Effector CD8-positive, alpha-beta T cell (primary cell): ENCODE measurements around the gene HOXA5.

ENCODE experiments used
- DNase-seq: peaks from one replicate; lab custom pipeline; 2025; lab: John Stamatoyannopoulos, UW

The HOXA5 gene

DNA sequence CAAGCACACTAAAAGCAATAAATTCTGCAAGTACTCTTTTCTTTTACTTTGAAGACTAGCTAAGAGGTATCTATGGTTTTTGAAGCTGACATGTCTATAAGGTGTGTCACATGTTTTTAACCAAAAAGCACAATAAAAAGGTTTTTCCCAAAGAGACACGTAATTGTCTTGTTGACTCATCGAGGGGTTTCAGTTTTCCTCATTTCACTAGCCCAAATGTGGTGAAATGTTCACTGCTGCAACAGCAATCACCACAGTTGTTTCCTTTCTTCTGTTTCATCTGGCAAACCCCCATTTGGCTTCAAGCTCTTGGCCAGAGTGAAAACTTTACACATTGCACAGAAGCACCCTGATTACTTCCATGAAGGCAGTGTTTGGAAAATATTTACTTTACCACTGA is 9.1 kb downstream of the HOXA5 start:
- no peak for DNase-seq

GRCh38 chr7:27133409-27134231 is 9.9 kb downstream of the HOXA5 start:
- no peak for DNase-seq

- no peak for DNase-seq
Measured at GRCh38 chr7:27132978-27133377, 10.5 kb downstream of the HOXA5 start.

- no peak for DNase-seq
Measured at GRCh38 chr7:27132214-27132613, 11.3 kb downstream of the HOXA5 start.

- no peak for DNase-seq
Measured at GRCh38 chr7:27131390-27131819, 12.1 kb downstream of the HOXA5 start.

GRCh38 chr7:27130540-27131389 is 12.7 kb downstream of the HOXA5 start, which contains the start of gene HOXA4:
TSS of gene HOXA4 (minus strand) at chr7:27130757. CDS start at chr7:27130733, 24 bp downstream.
- peak; percentile 69 for DNase-seq

- DNase-seq, result no peak
Measured at GRCh38 chr7:27129729-27130539, 13.5 kb downstream of the HOXA5 start.

- no peak for DNase-seq
Measured at GRCh38 chr7:27128776-27129728, 14.4 kb downstream of the HOXA5 start.

- DNase-seq, result no peak
Measured at GRCh38 chr7:27128034-27128433, 15.4 kb downstream of the HOXA5 start.

GRCh38 chr7:27126596-27127327 is 16.7 kb downstream of the HOXA5 start:
- DNase-seq, result no peak

GRCh38 chr7:27125986-27126394 is 17.5 kb downstream of the HOXA5 start:
- DNase-seq, result no peak

- DNase-seq, result no peak
Measured at GRCh38 chr7:27124902-27125689, 18.4 kb downstream of the HOXA5 start.

- no peak for DNase-seq
Measured at GRCh38 chr7:27124096-27124901, 19.2 kb downstream of the HOXA5 start.

DNA sequence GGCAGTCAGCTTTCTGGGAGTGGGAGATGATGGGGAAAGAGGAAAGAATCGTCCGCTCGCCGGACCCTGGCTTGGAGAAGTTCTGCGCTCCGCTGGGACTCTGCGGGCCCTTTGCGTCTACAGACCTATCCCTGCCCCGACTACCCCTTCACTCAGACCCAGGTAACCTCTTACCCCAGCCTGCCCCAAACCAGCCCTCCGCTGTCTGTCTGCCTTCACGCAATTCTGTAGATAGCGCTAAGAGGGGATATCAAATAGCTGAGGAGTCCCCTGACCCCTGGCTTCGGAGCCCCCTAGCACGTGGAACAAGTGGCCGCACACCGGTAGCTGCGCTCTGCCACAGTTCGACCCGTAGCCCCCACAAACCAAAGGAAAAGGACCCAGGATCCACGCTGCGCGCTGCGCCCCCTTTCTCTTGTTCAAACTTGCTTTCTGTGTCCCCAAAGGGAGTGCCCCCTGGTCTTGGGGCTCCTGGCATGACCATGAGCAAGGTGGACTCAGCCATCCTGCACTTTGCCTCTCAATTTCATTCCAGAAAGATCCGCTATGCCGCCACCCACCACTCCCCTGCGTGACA is 19.9 kb downstream of the HOXA5 start:
- no peak for DNase-seq

- no peak for DNase-seq
Measured at GRCh38 chr7:27123007-27123476, 20.4 kb downstream of the HOXA5 start.

- no peak for DNase-seq
Measured at GRCh38 chr7:27122077-27122910, 21.2 kb downstream of the HOXA5 start.

GRCh38 chr7:27121684-27122076 is 21.8 kb downstream of the HOXA5 start:
- DNase-seq, result no peak
